Vagina (tissue), 2 donors: ENCODE data around the gene NRG3. TPM values are rescaled to one million over a fixed set of nuclear protein-coding genes. Genes with fewer than 3 reads are reported as not detected.

Experiments
- DNase-seq, 2 donors: peaks; one replicate each; pipeline ENCODE4 v3.0.0-alpha.2; 2017; ENCODE audit errors: extremely low spot score in 2 of 2
- H3K27ac ChIP-seq: fragments of 200-600 bp; sonication (generic); one replicate; pipeline ENCODE4 v1.5.1; 2019
- H3K27me3 ChIP-seq: fragments of 200-600 bp; sonication (generic); one replicate; pipeline ENCODE4 v1.5.1; 2019
- H3K36me3 ChIP-seq, 2 donors: fragments of 200-600 bp; sonication (generic); one replicate each; pipeline ENCODE4 v1.5.1; 2017 to 2019
- H3K4me1 ChIP-seq: fragments of 200-600 bp; sonication (generic); one replicate; pipeline ENCODE4 v1.5.1; 2019
- H3K4me3 ChIP-seq, 2 donors: fragments of 200-600 bp; sonication (generic); 1 replicate in 1 of 2; 2 replicates in 1 of 2; pipeline ENCODE4 v1.5.1; 2016 to 2019
- H3K9me3 ChIP-seq: fragments of 200-600 bp; sonication (generic); one replicate; pipeline ENCODE4 v1.5.1; 2019
- POLR2A ChIP-seq, 2 donors: fragments of 450-650 bp; IDR thresholded peaks; one replicate each; pipeline ENCODE4 v1.6.1; 2017; ENCODE audit warnings: antibody characterized with exemption in 2 of 2, mild to moderate bottlenecking in 2 of 2, moderate library complexity in 2 of 2
- POLR2AphosphoS5 ChIP-seq, 2 donors: sonication (generic); formaldehyde crosslinking; IDR thresholded peaks; one replicate each; pipeline ENCODE4 v1.9.0; 2017; ENCODE audit warnings: antibody characterized with exemption in 2 of 2, mild to moderate bottlenecking in 2 of 2, low read depth in 1 of 2; ENCODE audit not compliant: insufficient read depth in 1 of 2
- intact Hi-C: fragments of 100-400 bp; cut with DNase I; formaldehyde crosslinking; loops from one replicate; pipeline ENCODE4 v1.15.1; 2023
- total RNA-seq: library from RNA; depleted of rRNA; stranded (reverse); fragments of >200 nt; gene quantifications from one replicate; pipeline ENCODE4 v1.2.3, GENCODE V29; 2016
- TF ChIP-seq, protein P1 (sequence below), 3 experiments: fragments of 450-650 bp in 2 of 3; fragments of 200-600 bp in 1 of 3; sonication (generic) in 1 of 3; IDR thresholded peaks; one replicate each; pipeline ENCODE4 v1.5.1; 2017 to 2019; ENCODE audit warnings: antibody characterized with exemption in 3 of 3, mild to moderate bottlenecking in 2 of 3, moderate library complexity in 2 of 3

The NRG3 gene
- total RNA-seq, 1 donor from 2014 or later = not detected

DNA sequence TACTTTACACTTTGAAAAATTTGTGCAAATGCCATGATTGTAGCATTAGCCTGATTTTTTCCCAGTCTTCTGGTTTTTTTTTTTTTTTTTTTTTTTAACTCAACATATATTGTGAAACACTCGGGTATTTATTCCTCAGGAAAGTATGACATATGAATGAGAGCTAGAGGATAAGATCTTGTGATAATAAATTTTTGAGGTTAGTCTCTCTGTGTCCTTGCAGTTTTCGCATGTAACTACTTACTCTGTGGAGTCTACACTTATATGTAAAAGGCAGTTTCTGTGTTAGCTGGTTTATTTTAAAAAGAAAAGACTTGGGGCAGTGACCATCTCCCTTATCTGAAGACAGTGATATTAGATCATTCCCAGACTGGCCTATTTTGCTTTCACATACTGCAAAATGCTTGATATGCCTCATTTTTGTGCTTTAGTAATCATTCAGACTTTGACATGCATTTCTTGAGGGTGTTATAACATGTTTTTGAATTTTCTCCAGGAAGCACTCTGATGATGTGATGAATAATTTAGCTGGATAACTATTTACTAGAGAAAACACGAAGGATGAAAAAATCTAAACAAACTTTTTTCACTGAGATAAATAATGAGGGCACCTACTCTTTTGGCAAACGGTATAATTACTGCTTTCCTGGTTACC, 371.0 kb downstream of the NRG3 start:
- no peak overlapping the region for H3K4me3 ChIP-seq
- H3K36me3 ChIP-seq = no peaks in the 10 kb centered on the region
- intact Hi-C loops = no loop called here
- no peak for TF ChIP-seq POLR2AphosphoS5 (IDR thresholded peaks at IDR 0.05; ENCODE audit: insufficient read depth in 1 of 2, low read depth in 1 of 2)
- TF ChIP-seq, protein P1, sequence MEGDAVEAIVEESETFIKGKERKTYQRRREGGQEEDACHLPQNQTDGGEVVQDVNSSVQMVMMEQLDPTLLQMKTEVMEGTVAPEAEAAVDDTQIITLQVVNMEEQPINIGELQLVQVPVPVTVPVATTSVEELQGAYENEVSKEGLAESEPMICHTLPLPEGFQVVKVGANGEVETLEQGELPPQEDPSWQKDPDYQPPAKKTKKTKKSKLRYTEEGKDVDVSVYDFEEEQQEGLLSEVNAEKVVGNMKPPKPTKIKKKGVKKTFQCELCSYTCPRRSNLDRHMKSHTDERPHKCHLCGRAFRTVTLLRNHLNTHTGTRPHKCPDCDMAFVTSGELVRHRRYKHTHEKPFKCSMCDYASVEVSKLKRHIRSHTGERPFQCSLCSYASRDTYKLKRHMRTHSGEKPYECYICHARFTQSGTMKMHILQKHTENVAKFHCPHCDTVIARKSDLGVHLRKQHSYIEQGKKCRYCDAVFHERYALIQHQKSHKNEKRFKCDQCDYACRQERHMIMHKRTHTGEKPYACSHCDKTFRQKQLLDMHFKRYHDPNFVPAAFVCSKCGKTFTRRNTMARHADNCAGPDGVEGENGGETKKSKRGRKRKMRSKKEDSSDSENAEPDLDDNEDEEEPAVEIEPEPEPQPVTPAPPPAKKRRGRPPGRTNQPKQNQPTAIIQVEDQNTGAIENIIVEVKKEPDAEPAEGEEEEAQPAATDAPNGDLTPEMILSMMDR (IDR thresholded peaks at IDR 0.05) = no peak
- TF ChIP-seq POLR2A (IDR thresholded peaks at IDR 0.05) = no peak
- H3K27me3 ChIP-seq = no peaks in the 10 kb centered on the region
- H3K27ac ChIP-seq = no peak overlapping the region
- H3K9me3 ChIP-seq = no peaks in the 10 kb centered on the region
- no peak for DNase-seq
- no peaks in the 10 kb centered on the region for H3K4me1 ChIP-seq

DNA sequence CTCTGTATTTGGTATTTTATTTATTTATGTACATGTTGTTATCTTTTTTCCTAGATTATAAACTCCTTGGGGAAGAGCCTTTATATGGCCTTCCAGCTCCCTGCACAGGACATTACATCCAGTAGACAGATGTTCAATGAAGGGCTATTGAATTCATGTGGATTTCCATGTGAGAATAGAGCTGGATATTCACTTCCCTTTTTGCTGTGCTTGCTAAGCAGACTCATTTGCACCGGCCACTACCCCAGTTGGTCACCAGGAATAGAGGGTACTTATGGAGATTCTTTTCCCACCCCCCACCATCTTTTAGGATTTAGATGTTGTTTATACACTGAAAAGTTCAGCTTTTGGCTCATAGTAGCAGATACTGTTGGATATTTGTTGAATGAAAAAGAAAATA, 374.1 kb downstream of the NRG3 start:
- no peak for TF ChIP-seq POLR2A (IDR thresholded peaks at IDR 0.05)
- TF ChIP-seq POLR2AphosphoS5 (IDR thresholded peaks at IDR 0.05; ENCODE audit: insufficient read depth in 1 of 2, low read depth in 1 of 2) = no peak
- TF ChIP-seq, protein P1 (IDR thresholded peaks at IDR 0.05) = no peak
- H3K27ac ChIP-seq = no peak overlapping the region
- no peaks in the 10 kb centered on the region for H3K4me1 ChIP-seq
- no peaks in the 10 kb centered on the region for H3K27me3 ChIP-seq
- no peaks in the 10 kb centered on the region for H3K36me3 ChIP-seq
- H3K4me3 ChIP-seq = no peak overlapping the region
- no peak for DNase-seq
- no peaks in the 10 kb centered on the region for H3K9me3 ChIP-seq
- intact Hi-C loops = no loop called here

DNA sequence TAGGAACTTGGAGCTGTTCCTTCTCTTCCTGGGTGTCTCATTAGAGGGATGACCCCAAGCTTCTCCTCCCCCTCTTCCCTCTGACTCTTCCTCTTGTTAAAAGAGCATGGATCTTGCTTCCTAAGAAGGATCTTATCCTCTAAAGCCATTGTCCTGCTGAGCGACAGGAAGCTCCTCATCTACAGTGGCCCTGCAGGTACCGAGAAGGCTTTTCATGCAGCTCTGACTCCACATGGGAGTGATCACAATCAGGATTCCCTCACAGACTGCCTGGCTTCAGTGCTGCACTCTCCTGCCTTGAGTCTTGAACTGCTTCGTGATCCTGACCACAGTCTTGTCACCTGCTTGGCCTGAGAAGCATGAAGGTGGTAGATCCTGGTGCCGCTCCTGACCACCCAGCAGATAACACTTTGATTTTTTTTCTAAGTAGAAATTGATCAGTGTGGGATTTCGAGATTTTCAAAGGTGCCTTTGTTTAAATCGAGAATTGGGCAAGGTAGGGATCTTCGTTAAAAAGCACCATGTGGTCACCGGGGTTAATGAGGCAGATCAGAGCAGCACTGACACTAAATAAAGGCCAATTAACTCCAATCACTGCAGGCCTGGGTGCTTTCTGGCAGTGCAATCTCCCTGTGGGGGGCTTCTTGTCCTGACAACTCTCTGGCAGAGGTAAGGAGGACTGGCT, 376.4 kb downstream of the NRG3 start:
- intact Hi-C loops = no loop called here
- no peak for TF ChIP-seq POLR2A (IDR thresholded peaks at IDR 0.05)
- TF ChIP-seq POLR2AphosphoS5 (IDR thresholded peaks at IDR 0.05; ENCODE audit: insufficient read depth in 1 of 2, low read depth in 1 of 2) = no peak
- TF ChIP-seq, protein P1 (IDR thresholded peaks at IDR 0.05) = no peak
- no peaks in the 10 kb centered on the region for H3K36me3 ChIP-seq

DNA sequence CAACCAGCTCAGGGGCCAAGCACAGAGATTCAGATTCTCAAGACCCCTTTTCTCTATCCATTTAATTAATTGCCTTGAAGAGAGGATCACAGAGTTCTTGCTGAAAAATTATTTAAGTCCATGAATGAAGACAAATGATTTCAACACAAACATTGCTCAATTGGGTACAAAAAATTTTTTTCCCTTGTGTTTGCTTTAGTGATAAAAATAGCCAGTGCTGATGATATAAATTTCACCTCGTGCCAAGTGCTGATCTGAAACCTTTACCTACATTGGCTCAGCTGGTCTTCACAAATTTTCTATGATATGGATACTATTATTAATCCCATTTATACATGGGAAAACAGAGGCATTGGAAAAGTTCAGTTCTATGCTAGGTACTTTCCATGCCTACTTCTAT, 377.1 kb downstream of the NRG3 start:
- TF ChIP-seq, protein P1 (IDR thresholded peaks at IDR 0.05) = no peak
- no peak for TF ChIP-seq POLR2A (IDR thresholded peaks at IDR 0.05)
- TF ChIP-seq POLR2AphosphoS5 (IDR thresholded peaks at IDR 0.05; ENCODE audit: insufficient read depth in 1 of 2, low read depth in 1 of 2) = no peak
- Histone ChIP-seq H3K4me1 (no peaks in the 10 kb centered on the region), H3K27ac (no peak overlapping the region), H3K27me3 (no peaks in the 10 kb centered on the region), H3K36me3 (no peaks in the 10 kb centered on the region), H3K4me3 (no peak overlapping the region), H3K9me3 (no peaks in the 10 kb centered on the region)
- no peak for DNase-seq
- intact Hi-C loops = no loop called here

More for the DNA sequence above, 376.4 kb downstream of the NRG3 start:
- DNase-seq = no peak
- H3K9me3 ChIP-seq = no peaks in the 10 kb centered on the region
- H3K27ac ChIP-seq = no peak overlapping the region
- H3K4me3 ChIP-seq = no peak overlapping the region
- no peaks in the 10 kb centered on the region for H3K4me1 ChIP-seq
- H3K27me3 ChIP-seq = no peaks in the 10 kb centered on the region

DNA sequence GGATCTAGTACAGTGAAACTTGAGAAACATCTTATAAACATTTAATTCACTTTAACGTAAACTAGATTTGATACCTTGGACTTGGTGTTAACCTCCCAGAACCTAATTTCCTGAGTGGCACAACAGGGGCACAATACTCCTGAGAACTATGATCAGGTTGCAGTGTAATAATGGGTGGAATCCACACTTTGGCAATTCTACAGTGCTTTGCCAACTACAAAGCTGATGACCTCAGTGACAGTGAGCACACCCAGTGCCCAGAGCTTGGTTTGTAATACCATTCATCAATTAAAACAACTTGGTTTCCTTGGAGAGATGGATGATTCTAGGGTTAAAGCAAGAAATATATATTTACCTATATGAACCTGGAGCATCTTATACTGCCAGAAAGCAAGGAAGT, 379.2 kb downstream of the NRG3 start:
- DNase-seq = no peak
- intact Hi-C loops = no loop called here
- TF ChIP-seq POLR2A (IDR thresholded peaks at IDR 0.05) = no peak
- TF ChIP-seq POLR2AphosphoS5 (IDR thresholded peaks at IDR 0.05; ENCODE audit: insufficient read depth in 1 of 2, low read depth in 1 of 2) = no peak
- TF ChIP-seq, protein P1 (IDR thresholded peaks at IDR 0.05) = no peak
- Histone ChIP-seq H3K27ac (no peak overlapping the region), H3K4me3 (no peak overlapping the region), H3K27me3 (no peaks in the 10 kb centered on the region), H3K9me3 (no peaks in the 10 kb centered on the region), H3K4me1 (no peaks in the 10 kb centered on the region), H3K36me3 (no peaks in the 10 kb centered on the region)
